CD4-positive, CD25-positive, alpha-beta regulatory T cell (primary cell): ENCODE results near the gene QKI. TPM values are rescaled to one million over a fixed set of nuclear protein-coding genes. Genes with fewer than 3 reads are reported as not detected.
A peak's percentile ranks its signal among the peaks of the same experiment; 100 is the strongest.
"Not testable (repeated sequence)": the region's sequence is repeated elsewhere in the genome, so short reads cannot be mapped to it uniquely, and the experiment has no call there.

Experiments used
- ATAC-seq, 2 donors: fragments of 150-1000 bp; cut with Tn5 transposase; one replicate each; pipeline ENCODE4 v1.10.0; 2021; ENCODE audit warnings: low read depth in 2 of 2, moderate number of reproducible peaks in 2 of 2, moderate library complexity in 1 of 2
- DNase-seq, 3 donors: peaks; one replicate each; pipeline versions ENCODE4 v3.0.0 to v3.0.0-alpha.2; 2012 to 2022; ENCODE audit warnings: mixed read lengths in 1 of 3
- H3K27ac ChIP-seq: one replicate; pipeline ENCODE4 v1.7.0; 2013; ENCODE audit warnings: mild to moderate bottlenecking, low read length; ENCODE audit not compliant: insufficient read depth, poor library complexity, severe bottlenecking
- H3K27me3 ChIP-seq: one replicate; pipeline ENCODE4 v1.7.0; 2013; ENCODE audit warnings: low read length; ENCODE audit not compliant: control insufficient read depth, insufficient read depth
- H3K36me3 ChIP-seq: one replicate; pipeline ENCODE4 v1.7.0; 2013; ENCODE audit warnings: mild to moderate bottlenecking, low read length, moderate library complexity; ENCODE audit not compliant: control insufficient read depth, insufficient read depth
- H3K4me1 ChIP-seq: 2 replicates; pipeline ENCODE4 v1.7.0; 2013; ENCODE audit warnings: mild to moderate bottlenecking, low read length; ENCODE audit not compliant: insufficient read depth, control insufficient read depth, poor library complexity, severe bottlenecking
- H3K4me3 ChIP-seq: one replicate; pipeline ENCODE4 v1.7.0; 2013; ENCODE audit warnings: low read depth, mild to moderate bottlenecking, low read length, moderate library complexity
- H3K9me3 ChIP-seq, 2 experiments: 1 replicate in 1 of 2; 2 replicates in 1 of 2; pipeline ENCODE4 v1.7.0; 2013; ENCODE audit warnings: low read length in 2 of 2, mild to moderate bottlenecking in 1 of 2, moderate library complexity in 1 of 2; ENCODE audit not compliant: control insufficient read depth in 2 of 2
- H3K27ac Mint-ChIP-seq, 3 donors: one replicate each; pipeline ENCODE4 v1.8.0; 2020 to 2022; ENCODE audit warnings: mild to moderate bottlenecking in 3 of 3, mixed read lengths in 3 of 3, moderate library complexity in 2 of 3
- H3K27me3 Mint-ChIP-seq: one replicate; pipeline ENCODE4 v1.8.0; 2022; ENCODE audit warnings: mild to moderate bottlenecking, mixed read lengths
- H3K36me3 Mint-ChIP-seq: one replicate; pipeline ENCODE4 v1.8.0; 2020; ENCODE audit warnings: mixed read lengths
- H3K4me1 Mint-ChIP-seq, 4 donors: one replicate each; pipeline ENCODE4 v1.8.0; 2020 to 2022; ENCODE audit warnings: mixed read lengths in 4 of 4, mild to moderate bottlenecking in 1 of 4
- H3K4me3 Mint-ChIP-seq, 4 donors: one replicate each; pipeline ENCODE4 v1.8.0; 2020 to 2022; ENCODE audit warnings: mild to moderate bottlenecking in 4 of 4, mixed read lengths in 4 of 4, moderate library complexity in 3 of 4
- H3K9me3 Mint-ChIP-seq, 7 donors: one replicate each; pipeline ENCODE4 v1.8.0; 2020 to 2022; ENCODE audit warnings: mixed read lengths in 7 of 7, mild to moderate bottlenecking in 3 of 7, moderate library complexity in 2 of 7
- polyA plus RNA-seq, 4 donors: library from polyadenylated mRNA; unstranded; fragments of 300-500 nt; fragmentation: Illumina TruSeq; gene quantifications; one replicate each; pipeline ENCODE4 v1.2.3, GENCODE V29; 2021
- total RNA-seq: library from RNA; stranded (reverse); gene quantifications from one replicate; pipeline ENCODE4 v1.2.3, GENCODE V29; 2022

The QKI gene
- total and polyA plus RNA-seq, 5 donors from 2014 or later: 10.0 to 89.7 (median 17.2) TPM

DNA sequence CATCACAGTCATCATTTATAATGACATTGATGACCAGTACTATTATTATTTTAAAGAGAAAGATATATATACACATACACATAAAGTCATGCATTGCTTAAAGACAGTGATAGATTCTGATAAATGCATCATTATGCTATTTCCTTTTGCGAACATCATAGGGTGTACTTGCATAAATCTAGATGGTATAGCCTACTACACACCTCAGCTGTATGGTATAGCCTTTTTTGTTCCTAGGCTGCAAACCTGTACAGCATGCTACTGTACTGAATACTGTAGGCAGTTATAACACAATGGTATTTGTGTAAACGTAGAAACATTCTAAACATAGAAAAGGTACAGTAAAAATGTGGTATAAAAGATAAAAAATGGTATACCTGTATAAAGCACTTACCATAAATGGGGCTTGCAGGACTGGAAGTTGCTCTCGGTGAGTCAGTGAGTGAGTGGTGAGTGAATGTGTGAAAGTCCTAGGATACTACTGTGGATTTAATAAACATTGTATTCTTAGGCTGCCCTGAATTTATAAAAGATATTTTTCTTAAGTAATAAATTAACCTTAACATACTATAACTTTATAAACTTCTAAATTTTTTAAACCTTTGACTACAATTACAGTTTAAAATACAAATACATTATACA lies 23.9 kb downstream of the QKI start:
- Histone ChIP-seq H3K36me3 (no peaks in the 10 kb centered on the region), H3K27ac (no peak overlapping the region), H3K9me3 (no peaks in the 10 kb centered on the region), H3K27me3 (no peaks in the 10 kb centered on the region), H3K4me3 (no peak overlapping the region), H3K4me1 (peaks cover 20% of the 10 kb centered on the region)
- DNase-seq (no peak), ATAC-seq (no peak)
- Mint-ChIP-seq H3K27me3 (no peaks in the 10 kb centered on the region), H3K9me3 (no peaks in the 10 kb centered on the region), H3K27ac (no peak overlapping the region), H3K4me3 (no peak overlapping the region), H3K36me3 (no peaks in the 10 kb centered on the region), H3K4me1 (peaks cover 20 to 63% (median 57%) of the 10 kb centered on the region in 4 donors)

DNA sequence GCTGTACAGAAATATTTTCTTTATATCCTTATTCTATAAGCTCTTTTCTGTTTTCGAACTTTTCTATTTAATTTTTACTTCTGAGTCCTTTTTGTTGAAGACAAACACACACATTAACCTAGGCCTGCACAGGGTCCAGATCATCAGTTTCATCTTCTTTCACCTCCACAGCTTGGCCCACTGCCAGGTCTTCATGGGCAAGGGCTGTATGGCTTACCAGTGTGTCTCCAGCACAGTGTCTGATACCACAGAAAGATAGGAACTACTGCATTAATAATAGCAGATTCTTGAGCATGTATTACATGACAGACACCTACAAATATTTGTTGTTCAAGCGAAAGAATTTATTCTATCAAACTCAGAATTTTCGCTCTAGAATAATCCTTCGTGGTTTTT lies 24.4 kb downstream of the QKI start:
- no peaks in the 10 kb centered on the region for H3K9me3 Mint-ChIP-seq
- H3K27me3 Mint-ChIP-seq: no peaks in the 10 kb centered on the region
- H3K4me3 Mint-ChIP-seq: no peak overlapping the region
- Histone ChIP-seq H3K27me3 (no peaks in the 10 kb centered on the region), H3K9me3 (no peaks in the 10 kb centered on the region), H3K4me3 (no peak overlapping the region), H3K4me1 (peaks cover 22% of the 10 kb centered on the region), H3K27ac (no peak overlapping the region), H3K36me3 (no peaks in the 10 kb centered on the region)
- ATAC-seq: peak in 1 of 2 donors; percentile 47
- peak in 2 of 3 donors; percentile 5 to 8 for DNase-seq
- H3K4me1 Mint-ChIP-seq: peaks cover 19 to 63% (median 57%) of the 10 kb centered on the region in 4 donors
- no peaks in the 10 kb centered on the region for H3K36me3 Mint-ChIP-seq
- H3K27ac Mint-ChIP-seq: no peak overlapping the region

DNA sequence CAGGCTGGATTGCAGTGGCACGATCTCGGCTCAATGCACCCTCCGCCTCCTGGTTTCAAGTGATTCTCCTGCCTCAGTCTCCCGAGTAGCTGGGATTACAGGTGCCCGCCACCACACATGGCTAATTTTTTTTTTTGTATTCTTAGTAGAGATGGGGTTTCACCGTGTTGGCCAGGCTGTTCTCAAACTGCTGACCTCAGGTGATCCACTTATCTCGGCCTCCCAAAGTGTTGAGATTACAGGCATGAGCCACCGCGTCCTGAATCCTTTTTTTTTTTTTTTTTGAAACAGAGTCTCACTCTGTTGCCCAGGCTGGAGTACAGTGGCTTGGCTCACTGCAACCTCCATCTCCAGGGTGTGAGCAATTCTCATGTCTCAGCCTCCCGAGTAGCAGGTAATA lies 24.9 kb downstream of the QKI start:
- not testable (repeated sequence) for H3K27me3 Mint-ChIP-seq, H3K4me3 Mint-ChIP-seq, H3K9me3 Mint-ChIP-seq, H3K36me3 ChIP-seq, H3K9me3 ChIP-seq, H3K27ac Mint-ChIP-seq, H3K27me3 ChIP-seq, DNase-seq, ATAC-seq, H3K27ac ChIP-seq, H3K4me3 ChIP-seq, H3K36me3 Mint-ChIP-seq
- H3K4me1 Mint-ChIP-seq: peaks cover 16 to 64% (median 57%) of the 10 kb centered on the region in 4 donors
- H3K4me1 ChIP-seq: peaks cover 22% of the 10 kb centered on the region

DNA sequence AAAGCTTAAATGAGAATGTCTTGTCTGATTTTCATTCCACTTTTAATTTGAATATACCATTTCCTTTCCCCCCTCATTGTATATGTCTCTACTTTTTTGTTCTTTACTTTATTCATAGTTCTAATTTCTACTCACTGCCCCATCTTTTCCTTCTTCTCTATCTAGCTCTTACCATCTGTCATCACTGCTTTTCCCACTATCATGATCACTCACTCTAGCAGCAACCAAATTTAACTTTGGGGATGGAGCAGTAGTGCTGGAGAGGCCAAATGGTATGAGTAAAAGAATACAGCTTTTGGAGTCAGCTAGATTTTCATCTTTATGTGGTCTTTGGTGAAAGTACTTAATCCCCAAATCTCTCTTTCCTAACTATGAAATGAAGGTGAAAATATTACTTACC lies 25.5 kb downstream of the QKI start:
- H3K9me3 Mint-ChIP-seq: no peaks in the 10 kb centered on the region
- H3K27me3 Mint-ChIP-seq: no peaks in the 10 kb centered on the region
- DNase-seq (no peak), ATAC-seq (no peak)
- no peak overlapping the region for H3K4me3 ChIP-seq
- H3K4me3 Mint-ChIP-seq: no peak overlapping the region
- H3K36me3 ChIP-seq: no peaks in the 10 kb centered on the region
- no peaks in the 10 kb centered on the region for H3K27me3 ChIP-seq
- H3K27ac ChIP-seq: no peak overlapping the region
- no peak overlapping the region for H3K27ac Mint-ChIP-seq
- H3K4me1 Mint-ChIP-seq: peaks cover 16 to 63% (median 57%) of the 10 kb centered on the region in 4 donors
- peaks cover 22% of the 10 kb centered on the region for H3K4me1 ChIP-seq
- no peaks in the 10 kb centered on the region for H3K9me3 ChIP-seq
- H3K36me3 Mint-ChIP-seq: no peaks in the 10 kb centered on the region

DNA sequence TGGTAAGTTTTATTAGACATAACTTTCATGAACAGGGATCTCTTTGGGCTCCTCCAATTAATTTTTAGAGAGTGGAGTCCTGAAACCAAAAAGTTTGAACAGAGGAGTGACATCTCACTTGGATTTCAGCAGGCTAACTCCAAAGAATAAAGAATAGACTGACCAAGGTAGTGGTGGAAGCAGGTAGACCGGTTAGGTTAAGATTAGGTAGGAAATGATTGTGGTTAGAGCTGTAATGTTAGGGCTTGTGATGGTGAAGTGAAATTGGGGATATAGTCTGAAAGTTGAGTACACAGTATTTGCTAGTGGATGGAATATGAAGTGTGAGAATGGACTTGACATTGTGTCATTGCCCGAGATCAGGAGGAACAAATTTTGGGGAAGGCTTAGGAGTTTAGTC lies 27.8 kb downstream of the QKI start:
- Histone ChIP-seq H3K4me3 (no peak overlapping the region), H3K9me3 (no peaks in the 10 kb centered on the region), H3K36me3 (no peaks in the 10 kb centered on the region), H3K27ac (no peak overlapping the region), H3K4me1 (peaks cover 22% of the 10 kb centered on the region), H3K27me3 (no peaks in the 10 kb centered on the region)
- peak overlapping the region in 1 of 4 donors; percentile 2 for H3K4me3 Mint-ChIP-seq
- ATAC-seq: no peak
- peaks cover 13 to 57% (median 53%) of the 10 kb centered on the region in 4 donors for H3K4me1 Mint-ChIP-seq
- peak overlapping the region in 1 of 3 donors; percentile 21 for H3K27ac Mint-ChIP-seq
- no peak for DNase-seq
- H3K27me3 Mint-ChIP-seq: no peaks in the 10 kb centered on the region
- H3K36me3 Mint-ChIP-seq: no peaks in the 10 kb centered on the region
- no peaks in the 10 kb centered on the region for H3K9me3 Mint-ChIP-seq

- peak overlapping the region in 1 of 3 donors; percentile 28 for H3K27ac Mint-ChIP-seq
These were observed 29.6 kb downstream of the QKI start for GRCh38 chr6:163444077-163444476.

DNA sequence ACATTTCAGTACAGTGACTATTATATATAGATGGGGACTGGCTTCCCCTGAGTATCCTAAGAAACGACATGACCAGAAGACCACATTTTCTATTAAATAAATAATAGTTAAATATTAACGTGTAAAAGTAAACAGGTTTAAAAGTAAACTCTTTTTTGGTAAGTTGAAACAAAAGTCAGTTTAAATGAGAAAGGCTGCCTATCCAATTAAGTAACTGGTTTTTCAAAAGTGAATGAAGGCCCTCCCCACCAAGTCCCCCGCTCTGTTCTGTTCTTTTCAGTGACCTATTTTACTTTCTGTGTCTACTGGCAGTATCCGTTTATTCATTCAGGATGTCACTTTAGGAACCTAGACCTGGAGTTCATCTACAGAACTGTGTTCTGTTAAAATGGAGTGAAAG lies 32.0 kb downstream of the QKI start:
- no peaks in the 10 kb centered on the region for H3K9me3 Mint-ChIP-seq
- no peaks in the 10 kb centered on the region for H3K27me3 Mint-ChIP-seq
- peaks cover 6% of the 10 kb centered on the region for H3K4me1 ChIP-seq
- no peak overlapping the region for H3K27ac ChIP-seq
- H3K36me3 Mint-ChIP-seq: no peaks in the 10 kb centered on the region
- H3K27ac Mint-ChIP-seq: peak overlapping the region in 1 of 3 donors; percentile 5
- H3K4me3 ChIP-seq: no peak overlapping the region
- no peaks in the 10 kb centered on the region for H3K36me3 ChIP-seq
- H3K4me3 Mint-ChIP-seq: no peak overlapping the region
- DNase-seq (no peak), ATAC-seq (no peak)
- H3K9me3 ChIP-seq: no peaks in the 10 kb centered on the region
- H3K27me3 ChIP-seq: no peaks in the 10 kb centered on the region
- H3K4me1 Mint-ChIP-seq: peaks cover 28 to 46% (median 35%) of the 10 kb centered on the region in 4 donors

More at GRCh38 chr6:163444077-163444476, 29.6 kb downstream of the QKI start:
- no peaks in the 10 kb centered on the region for H3K36me3 Mint-ChIP-seq
- no peaks in the 10 kb centered on the region for H3K9me3 Mint-ChIP-seq
- Histone ChIP-seq H3K36me3 (no peaks in the 10 kb centered on the region), H3K4me3 (no peak overlapping the region), H3K9me3 (no peaks in the 10 kb centered on the region), H3K27me3 (no peaks in the 10 kb centered on the region), H3K27ac (no peak overlapping the region), H3K4me1 (peaks cover 6% of the 10 kb centered on the region)
- ATAC-seq (no peak), DNase-seq (no peak)
- no peak overlapping the region for H3K4me3 Mint-ChIP-seq
- H3K4me1 Mint-ChIP-seq: peaks cover 17 to 50% (median 42%) of the 10 kb centered on the region in 4 donors
- no peaks in the 10 kb centered on the region for H3K27me3 Mint-ChIP-seq

DNA sequence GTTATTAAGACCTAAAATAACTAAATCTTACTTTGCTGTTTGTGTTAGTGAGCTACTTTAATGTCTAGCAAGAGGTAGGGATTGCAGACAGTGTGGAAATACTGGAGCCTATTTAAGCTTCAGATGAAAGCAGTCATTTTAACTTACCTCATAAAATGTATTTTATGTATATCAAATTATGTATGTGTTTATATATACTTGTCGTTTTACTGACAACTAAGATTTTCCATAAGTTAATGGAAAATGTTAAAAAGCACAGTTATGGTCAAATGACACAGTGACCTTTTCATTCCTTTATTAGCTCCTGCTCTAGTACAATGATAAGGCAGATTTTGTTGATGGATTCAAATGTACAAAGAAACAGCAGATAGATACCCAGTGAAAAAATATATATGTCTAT lies 34.6 kb downstream of the QKI start:
- Histone ChIP-seq H3K27ac (no peak overlapping the region), H3K9me3 (no peaks in the 10 kb centered on the region), H3K27me3 (no peaks in the 10 kb centered on the region), H3K4me1 (no peaks in the 10 kb centered on the region), H3K36me3 (no peaks in the 10 kb centered on the region), H3K4me3 (no peak overlapping the region)
- no peaks in the 10 kb centered on the region for H3K27me3 Mint-ChIP-seq
- DNase-seq: no peak
- ATAC-seq: no peak
- H3K4me3 Mint-ChIP-seq: no peak overlapping the region
- no peaks in the 10 kb centered on the region for H3K9me3 Mint-ChIP-seq
- H3K36me3 Mint-ChIP-seq: no peaks in the 10 kb centered on the region
- H3K27ac Mint-ChIP-seq: no peak overlapping the region
- H3K4me1 Mint-ChIP-seq: peaks cover 25 to 35% (median 33%) of the 10 kb centered on the region in 4 donors
